Ovary (tissue), 3 donors: ENCODE results near the gene CEP57L1.

Source experiments
- CTCF ChIP-seq, 3 donors: fragments of 450-650 bp in 2 of 3; fragments of 200-600 bp in 1 of 3; IDR thresholded peaks; one replicate each; pipeline versions ENCODE4 v1.5.1 to v1.8.0; 2016 to 2022; ENCODE audit warnings: antibody characterized with exemption in 3 of 3, mild to moderate bottlenecking in 1 of 3
- EP300 ChIP-seq: sonication (generic); formaldehyde crosslinking; IDR thresholded peaks from one replicate; pipeline ENCODE4 v1.6.1; 2017; ENCODE audit warnings: antibody characterized with exemption
- POLR2A ChIP-seq: fragments of 450-650 bp; IDR thresholded peaks from one replicate; pipeline ENCODE4 v1.6.1; 2017; ENCODE audit warnings: antibody characterized with exemption, mild to moderate bottlenecking, moderate library complexity
- donor health status: DM: no; HTN: no; CAD: no.

- no peak for TF ChIP-seq POLR2A
- no peak for TF ChIP-seq EP300
- TF ChIP-seq CTCF (IDR thresholded peaks at IDR 0.05) = no peak
These were observed 71.4 kb downstream of the CEP57L1 start for GRCh38 chr6:109166673-109167072.
